ENCODE data around the gene ADAT3.

DNA sequence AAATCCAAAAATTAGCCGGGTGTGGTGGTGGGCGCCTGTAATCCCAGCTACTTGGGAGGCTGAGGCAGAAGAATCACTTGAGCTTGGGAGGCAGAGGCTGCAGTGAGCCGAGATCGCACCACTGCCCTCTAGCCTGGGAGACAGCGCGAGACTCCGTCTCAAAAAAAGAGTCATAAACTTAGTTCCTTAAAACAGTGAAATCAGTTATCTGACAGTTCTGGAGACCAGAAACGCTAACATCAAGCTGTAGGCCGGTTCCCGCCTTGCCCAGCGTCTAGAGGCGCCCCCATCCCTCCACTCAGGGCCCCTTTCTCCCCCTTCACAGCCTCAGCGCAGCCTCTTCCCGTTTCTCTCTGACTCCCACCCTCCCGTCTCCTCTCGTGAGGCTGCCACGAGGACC is 11.9 kb downstream of the ADAT3 start:
- TF ChIP-seq, protein P1, sequence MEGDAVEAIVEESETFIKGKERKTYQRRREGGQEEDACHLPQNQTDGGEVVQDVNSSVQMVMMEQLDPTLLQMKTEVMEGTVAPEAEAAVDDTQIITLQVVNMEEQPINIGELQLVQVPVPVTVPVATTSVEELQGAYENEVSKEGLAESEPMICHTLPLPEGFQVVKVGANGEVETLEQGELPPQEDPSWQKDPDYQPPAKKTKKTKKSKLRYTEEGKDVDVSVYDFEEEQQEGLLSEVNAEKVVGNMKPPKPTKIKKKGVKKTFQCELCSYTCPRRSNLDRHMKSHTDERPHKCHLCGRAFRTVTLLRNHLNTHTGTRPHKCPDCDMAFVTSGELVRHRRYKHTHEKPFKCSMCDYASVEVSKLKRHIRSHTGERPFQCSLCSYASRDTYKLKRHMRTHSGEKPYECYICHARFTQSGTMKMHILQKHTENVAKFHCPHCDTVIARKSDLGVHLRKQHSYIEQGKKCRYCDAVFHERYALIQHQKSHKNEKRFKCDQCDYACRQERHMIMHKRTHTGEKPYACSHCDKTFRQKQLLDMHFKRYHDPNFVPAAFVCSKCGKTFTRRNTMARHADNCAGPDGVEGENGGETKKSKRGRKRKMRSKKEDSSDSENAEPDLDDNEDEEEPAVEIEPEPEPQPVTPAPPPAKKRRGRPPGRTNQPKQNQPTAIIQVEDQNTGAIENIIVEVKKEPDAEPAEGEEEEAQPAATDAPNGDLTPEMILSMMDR (IDR thresholded peaks at IDR 0.05): no peak
- TF ChIP-seq POLR2A (IDR thresholded peaks at IDR 0.05): no peak

Data from esophagus squamous epithelium (tissue), 4 donors.